HG03159 (cell line): ENCODE results near the gene ZBTB37.
"Not testable (repeated sequence)": the region's sequence is repeated elsewhere in the genome, so short reads cannot be mapped to it uniquely, and the experiment has no call there.

Experiments used
- ATAC-seq: cut with Tn5 transposase; IDR thresholded peaks from one replicate; pipeline ENCODE4 v1.9.1; 2021; ENCODE audit warnings: mild to moderate bottlenecking, moderate library complexity; ENCODE audit not compliant: unreplicated experiment

Gene ZBTB37, protein sequence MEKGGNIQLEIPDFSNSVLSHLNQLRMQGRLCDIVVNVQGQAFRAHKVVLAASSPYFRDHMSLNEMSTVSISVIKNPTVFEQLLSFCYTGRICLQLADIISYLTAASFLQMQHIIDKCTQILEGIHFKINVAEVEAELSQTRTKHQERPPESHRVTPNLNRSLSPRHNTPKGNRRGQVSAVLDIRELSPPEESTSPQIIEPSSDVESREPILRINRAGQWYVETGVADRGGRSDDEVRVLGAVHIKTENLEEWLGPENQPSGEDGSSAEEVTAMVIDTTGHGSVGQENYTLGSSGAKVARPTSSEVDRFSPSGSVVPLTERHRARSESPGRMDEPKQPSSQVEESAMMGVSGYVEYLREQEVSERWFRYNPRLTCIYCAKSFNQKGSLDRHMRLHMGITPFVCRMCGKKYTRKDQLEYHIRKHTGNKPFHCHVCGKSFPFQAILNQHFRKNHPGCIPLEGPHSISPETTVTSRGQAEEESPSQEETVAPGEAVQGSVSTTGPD

DNA sequence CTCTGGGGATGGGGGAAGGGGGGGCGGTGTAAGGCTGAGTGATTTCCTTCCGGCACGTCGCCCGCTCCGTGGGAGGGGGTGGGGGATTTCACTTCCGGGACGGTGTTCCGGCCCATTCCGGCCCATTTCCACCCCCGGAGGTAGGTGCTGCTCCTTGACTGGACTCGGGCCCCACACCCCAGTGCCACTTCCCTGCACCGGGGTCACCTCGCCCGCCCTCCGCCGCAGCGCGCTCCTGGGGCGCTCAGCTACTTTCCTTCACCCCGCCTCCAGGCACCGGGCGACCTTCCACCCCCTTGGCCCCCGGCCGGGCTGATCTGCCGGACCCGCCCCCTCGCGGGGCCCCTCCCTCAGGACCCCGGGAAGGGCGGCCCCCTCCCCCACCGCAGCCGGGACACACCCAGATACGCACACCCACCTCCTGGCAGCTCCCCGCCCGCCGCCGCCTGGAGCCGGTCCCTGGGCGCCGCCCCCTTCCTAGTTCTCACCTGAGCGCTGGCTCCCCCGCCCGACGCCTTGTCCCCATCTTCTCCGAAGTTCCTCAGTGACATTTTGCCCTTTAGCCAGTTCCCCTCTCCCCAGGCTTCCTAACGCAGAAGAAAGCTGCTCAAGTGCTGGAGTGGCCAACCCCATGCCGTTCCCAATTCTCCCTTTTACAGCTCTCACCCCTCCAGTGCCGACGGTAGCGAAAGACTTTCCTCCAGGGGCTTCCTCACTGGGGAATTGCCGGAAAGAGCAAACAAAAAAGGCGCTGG, at the start of gene ZBTB37:
TSS of gene ZBTB37 (plus strand) at position 115 of the 755 bp plus-strand sequence. CDS start 1,846 bp downstream, outside the sequence.
- peak; percentile 61 for ATAC-seq

DNA sequence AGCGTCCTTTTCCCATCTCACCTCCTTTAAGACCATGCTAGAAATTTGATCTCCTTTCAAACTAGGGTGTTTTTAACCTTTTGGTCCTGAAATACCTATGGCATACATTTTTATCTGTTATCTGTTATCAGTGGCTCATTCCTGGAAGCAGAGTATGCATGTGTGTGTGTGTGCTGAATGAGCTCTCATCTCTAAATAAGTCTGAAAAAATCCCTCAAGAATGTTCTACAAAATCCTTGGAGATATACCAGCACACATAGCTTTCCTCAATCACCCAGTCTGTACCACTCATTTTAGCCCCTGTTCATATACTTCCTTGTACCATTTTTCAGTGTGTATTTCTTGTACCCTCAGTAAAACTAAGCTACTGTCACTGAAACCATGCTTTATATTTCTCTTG, 49.7 kb upstream of the ZBTB37 start:
- no peak for ATAC-seq

DNA sequence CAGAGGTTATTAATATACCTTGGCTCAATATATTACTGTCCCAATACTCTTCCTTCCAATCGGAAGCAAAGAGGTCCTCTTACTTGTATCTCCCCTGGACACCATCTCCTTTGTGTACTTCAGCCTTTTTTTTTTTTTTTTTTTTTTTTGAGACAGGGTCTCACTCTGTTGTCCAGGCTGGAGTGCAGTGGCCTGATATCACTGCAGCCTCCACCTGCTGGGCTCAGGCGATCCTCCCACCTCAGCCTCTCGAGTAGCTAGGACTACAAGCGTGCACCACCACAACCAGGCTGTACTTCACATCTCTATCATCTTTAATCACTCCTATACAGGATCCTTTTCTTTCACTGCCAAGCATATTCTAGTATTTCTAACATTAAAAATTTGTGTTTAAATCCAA, 46.5 kb upstream of the ZBTB37 start:
- ATAC-seq = no peak

DNA sequence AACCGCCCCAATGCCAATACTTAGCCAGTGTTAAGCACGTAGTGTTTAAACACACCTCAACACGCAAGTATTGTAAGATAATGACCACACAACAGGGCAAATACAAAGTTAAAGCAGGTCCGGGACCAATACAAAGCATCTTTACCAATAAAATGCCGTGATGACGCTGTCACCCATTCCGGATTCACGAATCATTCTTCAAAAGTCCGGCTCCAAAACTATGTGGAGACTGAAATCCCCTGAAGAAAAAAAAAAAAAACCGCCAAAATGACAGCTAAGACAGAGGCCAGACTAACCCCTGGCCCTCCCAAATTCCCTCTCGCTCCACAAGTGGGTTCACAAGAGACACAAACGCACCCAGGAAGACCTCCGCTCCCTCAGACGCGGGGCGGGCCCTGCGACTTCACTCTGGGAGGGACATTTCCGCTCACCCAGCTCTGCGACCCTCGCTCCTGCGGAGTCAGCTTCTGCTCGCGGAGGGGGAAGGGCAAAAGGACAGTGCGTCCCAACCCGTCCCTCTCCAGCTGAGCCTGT, 44.3 kb upstream of the ZBTB37 start:
- ATAC-seq = peak; percentile 37

DNA sequence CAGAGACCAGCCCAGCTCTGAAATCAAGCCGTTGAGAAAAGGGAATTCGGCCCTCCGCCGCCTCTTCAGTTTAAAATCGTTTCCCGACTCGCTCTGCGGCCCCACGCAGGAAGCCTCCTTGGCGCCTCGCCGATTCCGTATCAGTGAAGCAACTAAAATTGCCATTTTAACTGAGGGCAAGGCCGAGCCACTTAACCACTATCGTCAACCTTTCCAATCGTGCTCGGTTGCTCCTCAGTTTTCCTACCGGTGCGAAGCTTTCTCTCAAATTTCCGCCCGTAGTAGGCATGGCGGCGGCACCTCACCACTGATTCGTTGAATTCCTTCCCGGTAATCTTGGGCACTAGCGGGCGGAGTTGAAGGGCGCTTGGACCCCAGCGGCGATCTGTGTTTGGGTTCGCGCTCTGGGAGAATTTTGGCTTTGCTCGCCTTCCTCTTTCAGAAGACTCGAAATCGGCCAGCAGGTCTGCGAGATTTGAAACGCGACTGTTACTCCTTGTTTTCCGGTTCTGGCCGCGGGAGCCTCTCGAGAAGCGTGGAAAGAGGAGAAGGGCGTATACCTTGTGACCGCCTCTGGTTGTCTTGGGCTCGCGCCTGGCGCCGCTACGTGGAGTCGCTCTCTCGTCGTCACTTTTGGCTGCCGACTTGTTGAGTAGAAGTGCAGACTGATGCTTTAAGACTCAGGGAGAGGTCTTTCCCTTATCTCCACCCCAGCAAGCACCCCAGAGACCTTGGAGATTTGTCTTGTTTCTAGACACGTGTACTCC, 43.7 kb upstream of the ZBTB37 start, which contains the start of the genes CENPL and DARS2:
TSS of gene CENPL (minus strand) at position 569 of the 767 bp plus-strand sequence. CDS start 13,584 bp downstream, outside the sequence.
TSS of gene DARS2 (plus strand) at position 359 of the 767 bp plus-strand sequence. CDS start 557 bp downstream, outside the sequence.
- peak; percentile 82 for ATAC-seq

DNA sequence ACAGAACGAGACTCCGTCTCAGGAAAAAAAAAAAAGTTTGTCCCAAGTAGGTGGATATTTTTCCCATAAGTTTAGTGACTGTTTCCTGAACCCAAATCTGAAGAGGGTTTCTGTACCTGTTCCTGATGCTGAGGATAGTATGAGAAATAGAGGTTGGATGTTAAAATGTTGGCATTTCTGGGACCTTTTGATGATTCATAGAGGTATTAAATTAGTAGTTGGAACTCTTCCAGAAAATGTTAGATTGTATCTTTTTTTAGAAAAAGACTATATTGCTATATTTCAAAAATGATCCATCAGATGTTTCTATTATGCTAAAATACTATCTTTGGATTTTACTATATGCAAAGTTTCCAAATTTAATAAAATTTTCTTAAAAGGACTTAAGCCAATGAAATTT, 40.6 kb upstream of the ZBTB37 start:
- ATAC-seq = no peak

DNA sequence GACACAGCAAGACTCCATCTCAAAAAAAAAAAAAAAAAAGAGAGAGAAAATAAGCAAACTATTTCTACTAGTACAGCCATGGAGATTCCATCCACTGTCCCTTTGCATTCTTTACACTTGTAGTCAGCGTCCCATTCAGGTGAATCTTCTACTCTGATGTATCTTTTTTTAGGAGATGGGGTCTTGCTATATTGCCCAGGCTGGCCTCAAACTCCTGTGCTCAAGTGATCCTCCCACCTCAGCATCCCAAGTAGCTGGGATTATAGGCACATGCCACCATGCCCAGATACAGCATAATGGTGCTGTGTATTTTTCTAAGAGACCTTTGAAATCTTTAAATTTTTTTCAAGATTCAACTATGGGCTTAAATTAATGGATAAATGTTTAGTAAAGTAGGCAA, 35.4 kb upstream of the ZBTB37 start:
- no peak for ATAC-seq

DNA sequence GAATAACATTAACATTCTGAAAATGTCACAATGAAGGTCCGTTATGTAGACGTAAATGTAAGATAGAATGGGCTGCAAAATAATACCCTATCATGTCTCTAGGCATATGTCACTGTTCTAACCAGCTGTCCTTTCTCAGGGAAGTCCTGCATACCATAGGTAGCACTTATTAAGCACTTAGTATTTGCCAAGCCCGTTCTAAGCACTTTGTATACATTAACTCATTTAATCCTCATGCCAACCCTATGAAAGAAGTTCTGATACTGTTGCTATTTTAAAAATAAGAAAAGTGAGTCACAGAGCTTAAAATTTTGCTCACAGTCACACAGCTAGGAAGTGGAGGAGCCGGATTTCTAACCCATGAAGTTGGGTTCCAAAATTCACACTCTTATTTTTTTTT, 16.1 kb upstream of the ZBTB37 start:
- ATAC-seq = no peak

DNA sequence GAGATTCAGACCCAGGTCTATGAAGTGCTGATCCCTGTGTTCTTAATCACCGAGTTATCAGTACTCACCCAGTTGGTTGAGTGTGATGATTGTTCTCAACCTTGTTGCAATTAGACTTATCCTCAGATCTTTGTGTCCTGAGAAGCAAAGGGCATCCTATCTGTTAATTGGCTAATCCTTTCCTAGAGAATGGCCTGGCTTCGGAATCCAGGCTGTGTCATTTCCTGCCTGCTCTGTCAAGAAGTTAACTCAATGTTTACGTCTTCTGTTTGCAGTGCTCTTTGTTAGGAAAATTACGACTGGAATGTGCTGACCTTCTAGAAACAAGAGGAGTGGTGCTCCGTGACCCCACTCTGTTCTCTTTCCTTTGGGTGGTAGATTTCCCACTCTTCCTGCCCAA, 15.1 kb upstream of the ZBTB37 start:
- no peak for ATAC-seq

DNA sequence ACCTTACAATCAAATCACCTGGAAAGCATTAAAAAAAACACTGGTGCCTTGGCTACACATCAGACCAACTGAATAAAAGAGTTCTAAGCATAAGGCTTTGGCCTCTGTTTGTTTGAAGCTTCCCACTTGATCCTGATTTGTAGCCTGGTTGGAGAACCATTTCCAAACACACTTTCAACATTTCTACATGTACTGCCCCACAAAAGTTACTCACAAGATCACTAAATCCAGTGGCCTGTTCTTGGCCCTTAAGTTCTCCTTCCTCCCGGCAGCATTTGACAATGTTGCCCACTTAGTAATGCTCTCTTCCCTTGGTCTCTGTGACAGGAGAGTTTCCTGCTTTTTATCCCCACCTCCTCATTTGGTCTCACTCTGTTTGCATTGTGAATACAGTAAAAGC, 12.2 kb upstream of the ZBTB37 start:
- ATAC-seq = no peak

DNA sequence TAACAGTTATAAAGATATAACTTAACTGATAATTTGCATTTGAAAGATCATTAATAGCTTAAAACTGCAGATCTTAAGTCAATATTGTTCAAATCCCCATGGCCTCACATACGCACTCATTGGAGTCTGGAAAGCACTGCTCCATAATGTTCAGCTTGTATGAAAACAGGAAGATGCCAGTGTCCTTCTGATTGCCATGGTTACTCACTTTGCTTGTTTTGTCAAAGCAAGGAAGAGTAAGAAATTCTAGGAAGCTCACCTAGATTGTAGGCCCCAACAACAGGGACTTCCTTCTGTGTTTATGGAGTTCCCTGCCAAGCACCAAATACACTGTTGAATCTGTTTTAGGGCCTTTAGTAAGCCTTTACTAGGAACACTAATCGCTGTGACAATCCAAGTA, 11.3 kb upstream of the ZBTB37 start:
- no peak for ATAC-seq

DNA sequence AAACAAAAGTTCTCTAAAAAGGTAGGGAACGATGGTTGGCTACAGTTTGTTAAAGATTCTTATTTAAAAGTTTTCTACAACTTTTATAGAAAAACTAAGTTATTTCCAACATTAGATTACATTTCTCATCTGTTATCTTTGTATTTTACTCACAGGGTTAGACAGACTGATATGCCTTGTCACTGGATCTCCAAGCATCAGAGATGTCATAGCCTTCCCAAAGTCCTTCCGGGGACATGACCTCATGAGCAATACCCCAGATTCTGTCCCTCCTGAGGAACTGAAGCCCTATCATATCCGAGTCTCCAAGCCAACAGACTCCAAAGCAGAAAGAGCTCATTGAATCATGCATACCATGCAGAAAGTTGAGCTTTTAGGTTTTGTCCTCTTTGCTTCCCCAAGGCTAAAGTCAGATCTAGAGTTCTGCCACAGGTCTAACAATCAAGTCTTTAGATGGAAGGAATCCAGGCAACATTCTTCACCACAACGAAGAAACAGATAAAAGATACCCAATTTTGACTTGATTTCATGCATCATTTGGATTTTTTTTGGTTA, 10.7 kb upstream of the ZBTB37 start:
- ATAC-seq = no peak

DNA sequence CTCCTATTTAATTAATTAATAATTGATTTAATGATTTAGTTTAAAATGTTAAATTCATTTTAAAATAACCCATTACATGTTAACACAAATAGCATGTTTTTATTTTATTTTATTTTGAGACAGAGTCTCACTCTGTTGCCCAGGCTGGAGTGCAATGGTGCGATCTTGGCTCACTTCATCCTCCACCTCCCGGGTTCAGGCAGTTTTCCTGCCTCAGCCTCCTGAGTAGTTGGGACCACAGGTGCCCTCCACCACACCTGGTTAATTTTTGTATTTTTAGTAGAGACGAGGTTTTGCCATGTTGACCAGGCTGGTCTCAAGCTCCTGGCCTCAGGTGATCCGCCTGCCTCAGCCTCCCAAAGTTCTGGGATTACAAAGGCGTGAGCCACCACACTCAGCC, 8.6 kb upstream of the ZBTB37 start:
- ATAC-seq = not testable (repeated sequence)

DNA sequence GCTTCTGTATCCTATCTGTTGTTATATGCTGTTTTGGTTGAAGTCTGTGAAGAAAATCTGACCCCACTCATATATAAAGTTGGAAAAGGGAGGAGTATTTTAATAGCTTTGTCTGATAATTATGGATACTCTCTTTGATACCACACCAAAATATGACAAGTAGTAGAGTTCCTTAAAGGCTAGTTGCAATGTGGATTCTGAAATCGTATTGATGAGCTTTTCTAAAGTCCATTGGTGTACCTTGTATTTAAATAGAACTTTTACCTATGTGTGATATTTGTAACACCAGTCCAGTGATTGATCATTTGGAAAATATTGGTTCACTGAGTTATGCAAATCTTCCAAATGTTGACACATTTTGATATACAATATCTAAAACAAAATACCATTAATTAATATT, 8.1 kb upstream of the ZBTB37 start:
- ATAC-seq = no peak

DNA sequence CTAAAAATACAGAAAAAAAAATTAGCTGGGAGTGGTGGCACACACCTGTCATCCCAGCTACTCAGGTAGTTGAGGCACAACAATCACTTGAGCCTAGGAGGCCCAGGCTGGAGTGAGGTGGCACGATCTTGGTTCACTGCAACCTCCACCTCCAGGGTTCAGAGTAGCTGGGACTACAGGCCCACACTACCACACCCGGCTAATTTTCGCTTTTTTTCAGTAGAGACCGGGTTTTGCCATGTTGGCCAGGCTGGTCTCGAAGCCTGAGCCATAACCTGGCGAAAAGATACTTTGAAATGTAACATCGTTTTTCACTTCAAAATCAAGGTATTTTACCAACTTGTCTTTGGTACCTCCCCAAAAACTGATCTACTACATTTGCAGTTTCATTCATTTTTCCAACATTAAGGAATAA, 6.4 kb upstream of the ZBTB37 start:
- ATAC-seq = no peak

DNA sequence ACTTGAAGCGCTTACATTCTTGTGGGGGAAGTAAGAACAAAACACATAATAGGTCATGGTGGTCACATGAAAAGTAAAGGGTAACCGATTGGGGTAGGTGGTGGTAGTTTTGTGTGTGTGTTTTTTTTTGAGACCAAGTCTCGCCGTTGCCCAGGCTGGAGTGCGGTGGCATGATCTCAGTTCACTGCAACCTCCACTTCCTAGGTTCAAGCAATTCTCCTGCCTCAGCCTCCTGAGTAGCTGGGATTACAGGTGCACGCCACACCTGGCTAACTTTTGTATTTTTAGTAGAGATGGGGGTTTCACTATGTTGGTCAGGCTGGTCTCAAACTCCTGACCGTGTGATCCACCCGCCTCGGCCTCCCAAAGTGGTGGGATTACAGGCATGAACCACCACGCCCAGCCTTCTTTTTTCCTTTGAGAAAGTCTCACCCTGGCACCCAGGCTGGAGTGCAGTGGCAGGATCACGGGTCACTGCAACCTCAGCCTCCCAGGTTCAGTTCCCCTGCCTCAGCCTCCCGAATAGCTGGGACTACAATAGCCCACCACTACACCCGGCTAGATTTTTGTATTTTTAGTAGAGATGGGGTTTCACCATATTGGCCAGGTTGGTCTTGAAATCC, 5.9 kb upstream of the ZBTB37 start:
- not testable (repeated sequence) for ATAC-seq

DNA sequence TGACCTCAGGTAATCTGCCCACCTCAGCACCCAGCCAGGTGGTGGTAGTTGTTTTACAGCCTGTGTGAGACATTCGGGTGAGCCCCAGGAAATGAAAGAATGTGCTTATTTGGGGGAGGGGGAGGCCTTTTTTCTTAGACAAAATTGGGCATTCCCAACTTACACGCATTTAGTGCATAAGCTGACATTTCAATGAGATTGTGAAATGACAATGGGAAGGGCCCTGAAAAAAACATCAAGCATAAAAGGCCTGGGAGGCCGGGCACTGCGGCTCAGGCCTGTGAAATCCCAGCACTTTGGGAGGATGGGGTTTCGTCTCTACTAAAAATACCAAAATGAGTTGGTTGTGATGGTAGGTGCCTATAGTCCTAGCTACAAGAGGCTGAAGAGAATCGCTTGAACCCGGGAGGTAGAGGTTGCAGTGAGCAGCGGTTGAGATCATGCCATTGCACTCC, 5.4 kb upstream of the ZBTB37 start:
- no peak for ATAC-seq

DNA sequence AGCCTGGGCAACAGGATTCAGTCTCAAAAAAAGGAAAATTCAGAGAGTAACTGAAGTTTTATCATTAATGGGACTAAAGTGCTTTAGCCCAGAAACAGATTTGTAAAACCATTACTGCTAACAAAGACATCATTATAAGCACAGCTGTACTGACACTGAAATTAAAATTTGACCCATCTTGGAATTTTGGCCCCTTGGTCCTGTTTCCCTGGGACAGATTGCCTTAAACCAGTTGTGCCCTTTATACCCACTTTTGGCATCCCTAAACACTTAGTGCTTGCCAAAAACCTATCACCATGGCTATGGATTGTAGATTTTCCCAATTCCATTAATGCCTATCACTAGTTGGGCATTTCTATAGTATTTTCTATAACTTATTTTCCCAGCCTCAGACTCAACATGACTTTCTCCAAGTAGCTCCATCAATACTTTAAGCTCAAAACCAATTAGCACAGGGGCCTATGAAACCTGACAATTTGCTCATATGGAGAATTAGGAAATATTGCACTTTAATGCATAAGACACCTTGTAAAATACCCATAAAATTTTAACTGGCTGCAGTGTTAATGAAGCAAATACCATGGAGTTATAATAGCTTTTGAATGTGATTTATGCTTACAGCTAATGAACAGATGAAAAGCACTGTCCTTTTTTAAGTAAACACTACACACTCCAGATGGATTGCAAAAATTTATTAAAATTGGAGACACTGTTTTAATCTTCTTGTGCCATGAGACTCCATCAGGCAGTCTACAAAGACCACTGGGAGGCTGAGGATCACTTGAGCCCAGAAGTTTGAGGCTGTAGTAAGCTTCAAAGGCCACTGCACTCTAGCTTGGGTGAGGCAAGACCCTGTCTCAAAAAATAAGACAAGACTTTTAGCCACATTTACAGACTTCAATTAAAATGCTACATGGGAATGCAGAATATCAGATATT, 4.7 kb upstream of the ZBTB37 start:
- ATAC-seq = no peak
